SU-DHL-6 (cell line): Measurements from ENCODE around the gene GALNT10.

Source experiments
- H2AFZ ChIP-seq: fragments of 200-600 bp; sonication (generic); 2 replicates; pipeline ENCODE4 v1.6.1; 2014; ENCODE audit warnings: low read depth, mild to moderate bottlenecking, moderate library complexity, mixed read lengths, antibody characterized with exemption, low read length; ENCODE audit not compliant: severe bottlenecking
- H3F3A ChIP-seq: fragments of 200-600 bp; shearing (Covaris generic); 2 replicates; pipeline ENCODE4 v1.6.0; 2016; ENCODE audit warnings: antibody characterized with exemption, mild to moderate bottlenecking; ENCODE audit not compliant: insufficient read depth
- H3K27ac ChIP-seq: fragments of 200-600 bp; sonication (generic); 2 replicates; pipeline ENCODE4 v1.5.1; 2016; ENCODE audit warnings: low read depth, mild to moderate bottlenecking, low read length, moderate library complexity, mixed read lengths
- H3K27me3 ChIP-seq: fragments of 200-600 bp; sonication (generic), shearing (Covaris generic); 2 replicates; pipeline ENCODE4 v1.6.0; 2014; ENCODE audit warnings: mild to moderate bottlenecking, low read length
- H3K36me3 ChIP-seq: fragments of 200-600 bp; sonication (generic); 2 replicates; pipeline ENCODE4 v1.6.1; 2014; ENCODE audit warnings: mild to moderate bottlenecking, low read length, mixed read lengths
- H3K4me2 ChIP-seq: fragments of 300-600, 200-600 bp; shearing (Covaris generic), sonication (generic); 2 replicates; pipeline ENCODE4 v1.6.0; 2014; ENCODE audit warnings: low read length, low read depth, mild to moderate bottlenecking; ENCODE audit not compliant: poor library complexity, severe bottlenecking
- H3K4me3 ChIP-seq: fragments of 200-600 bp; sonication (generic); 2 replicates; pipeline ENCODE4 v1.5.1; 2014; ENCODE audit warnings: antibody characterized with exemption, low read length, mild to moderate bottlenecking, mixed read lengths; ENCODE audit not compliant: insufficient read depth, poor library complexity, severe bottlenecking
- H3K79me2 ChIP-seq: fragments of 200-600 bp; sonication (generic); 2 replicates; pipeline ENCODE4 v1.6.1; 2014; ENCODE audit warnings: mild to moderate bottlenecking, low read length, moderate library complexity; ENCODE audit not compliant: insufficient read depth
- H3K9ac ChIP-seq: fragments of 200-600 bp; sonication (generic); 2 replicates; pipeline ENCODE4 v1.7.0; 2014; ENCODE audit warnings: mild to moderate bottlenecking, low read length
- H3K9me2 ChIP-seq: fragments of 200-600 bp; sonication (generic); replicated peaks from 2 replicates; pipeline ENCODE4 v1.6.1; 2014; ENCODE audit warnings: low read length; ENCODE audit not compliant: insufficient read depth
- H3K9me3 ChIP-seq: fragments of 200-600 bp; sonication (generic); 2 replicates; pipeline ENCODE4 v1.6.1; 2014; ENCODE audit warnings: low read length, mixed read lengths; ENCODE audit not compliant: insufficient read depth
- H4K20me1 ChIP-seq: fragments of 200-600 bp; sonication (generic); 2 replicates; pipeline ENCODE4 v1.6.1; 2014; ENCODE audit warnings: low read depth, mild to moderate bottlenecking, antibody characterized with exemption, low read length, moderate library complexity, mixed read lengths
- EZH2phosphoT487 ChIP-seq: fragments of 200-600 bp; sonication (generic), shearing (Covaris generic); conservative IDR thresholded peaks from 2 replicates; pipeline ENCODE4 v1.6.1; 2018; ENCODE audit warnings: mild to moderate bottlenecking, antibody characterized with exemption, low read length, moderate library complexity, mixed read lengths
- TF ChIP-seq, protein P1 (sequence below): fragments of 200-600 bp; sonication (generic); IDR thresholded peaks from one replicate; pipeline ENCODE4 v1.5.1; 2017; ENCODE audit warnings: antibody characterized with exemption, mild to moderate bottlenecking, low read length, moderate library complexity; ENCODE audit not compliant: insufficient read depth, poor library complexity, severe bottlenecking

The GALNT10 gene

DNA sequence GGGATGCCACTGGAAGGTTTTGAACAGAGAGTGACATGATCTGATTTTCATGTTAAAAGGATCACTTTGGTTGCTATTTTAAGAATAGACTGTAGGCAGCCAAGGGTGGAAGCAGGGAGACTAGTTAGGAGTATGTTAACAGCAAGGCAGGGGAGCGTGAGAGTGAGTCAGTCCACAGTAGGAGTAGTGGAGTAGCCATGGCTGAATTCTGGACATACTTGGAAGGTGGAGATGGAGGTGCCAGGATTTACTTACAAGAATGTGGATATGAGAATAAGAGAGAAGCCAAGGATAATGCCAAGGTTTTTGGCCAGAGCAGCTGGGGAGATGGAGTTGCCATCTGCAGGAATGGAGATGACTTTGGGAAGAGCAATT is 118.8 kb downstream of the GALNT10 start:
- Histone ChIP-seq H3K27ac (no peak overlapping the region), H3F3A (no peaks in the 10 kb centered on the region), H3K9me3 (no peaks in the 10 kb centered on the region), H3K27me3 (no peaks in the 10 kb centered on the region), H4K20me1 (no peaks in the 10 kb centered on the region), H3K4me3 (no peak overlapping the region), H3K9ac (no peak overlapping the region), H3K9me2 (no peaks in the 10 kb centered on the region), H2AFZ (no peak overlapping the region), H3K4me2 (no peak overlapping the region), H3K36me3 (no peaks in the 10 kb centered on the region), H3K79me2 (no peaks in the 10 kb centered on the region)
- no peak for TF ChIP-seq EZH2phosphoT487
- TF ChIP-seq, protein P1, sequence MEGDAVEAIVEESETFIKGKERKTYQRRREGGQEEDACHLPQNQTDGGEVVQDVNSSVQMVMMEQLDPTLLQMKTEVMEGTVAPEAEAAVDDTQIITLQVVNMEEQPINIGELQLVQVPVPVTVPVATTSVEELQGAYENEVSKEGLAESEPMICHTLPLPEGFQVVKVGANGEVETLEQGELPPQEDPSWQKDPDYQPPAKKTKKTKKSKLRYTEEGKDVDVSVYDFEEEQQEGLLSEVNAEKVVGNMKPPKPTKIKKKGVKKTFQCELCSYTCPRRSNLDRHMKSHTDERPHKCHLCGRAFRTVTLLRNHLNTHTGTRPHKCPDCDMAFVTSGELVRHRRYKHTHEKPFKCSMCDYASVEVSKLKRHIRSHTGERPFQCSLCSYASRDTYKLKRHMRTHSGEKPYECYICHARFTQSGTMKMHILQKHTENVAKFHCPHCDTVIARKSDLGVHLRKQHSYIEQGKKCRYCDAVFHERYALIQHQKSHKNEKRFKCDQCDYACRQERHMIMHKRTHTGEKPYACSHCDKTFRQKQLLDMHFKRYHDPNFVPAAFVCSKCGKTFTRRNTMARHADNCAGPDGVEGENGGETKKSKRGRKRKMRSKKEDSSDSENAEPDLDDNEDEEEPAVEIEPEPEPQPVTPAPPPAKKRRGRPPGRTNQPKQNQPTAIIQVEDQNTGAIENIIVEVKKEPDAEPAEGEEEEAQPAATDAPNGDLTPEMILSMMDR = no peak

DNA sequence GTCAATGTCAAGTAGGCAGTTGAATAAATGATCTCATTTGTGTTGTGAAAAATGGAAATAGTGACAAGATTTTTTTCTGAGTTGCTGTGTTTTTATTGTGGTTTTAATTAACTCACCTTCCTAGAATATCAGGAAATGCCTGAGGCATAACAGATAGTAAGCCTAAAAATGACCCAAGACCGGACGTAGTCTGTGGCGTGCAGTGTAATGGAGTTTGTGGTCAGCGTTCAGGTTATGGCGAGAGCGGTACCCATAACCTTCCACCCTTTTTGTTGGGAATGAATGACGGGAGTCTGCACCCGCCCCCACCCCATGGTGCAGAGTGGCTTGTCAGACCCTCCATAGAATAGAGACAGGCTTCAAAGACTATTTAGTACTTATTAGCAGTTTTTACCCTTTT is 119.3 kb downstream of the GALNT10 start:
- H4K20me1 ChIP-seq = no peaks in the 10 kb centered on the region
- H3K9me2 ChIP-seq = no peaks in the 10 kb centered on the region
- no peaks in the 10 kb centered on the region for H3F3A ChIP-seq
- no peak overlapping the region for H3K9ac ChIP-seq
- no peak overlapping the region for H2AFZ ChIP-seq
- H3K27ac ChIP-seq = no peak overlapping the region
- H3K36me3 ChIP-seq = no peaks in the 10 kb centered on the region
- no peaks in the 10 kb centered on the region for H3K27me3 ChIP-seq
- H3K4me3 ChIP-seq = no peak overlapping the region
- TF ChIP-seq, protein P1 = no peak
- TF ChIP-seq EZH2phosphoT487 = no peak
- no peak overlapping the region for H3K4me2 ChIP-seq
- no peaks in the 10 kb centered on the region for H3K9me3 ChIP-seq
- H3K79me2 ChIP-seq = no peaks in the 10 kb centered on the region

DNA sequence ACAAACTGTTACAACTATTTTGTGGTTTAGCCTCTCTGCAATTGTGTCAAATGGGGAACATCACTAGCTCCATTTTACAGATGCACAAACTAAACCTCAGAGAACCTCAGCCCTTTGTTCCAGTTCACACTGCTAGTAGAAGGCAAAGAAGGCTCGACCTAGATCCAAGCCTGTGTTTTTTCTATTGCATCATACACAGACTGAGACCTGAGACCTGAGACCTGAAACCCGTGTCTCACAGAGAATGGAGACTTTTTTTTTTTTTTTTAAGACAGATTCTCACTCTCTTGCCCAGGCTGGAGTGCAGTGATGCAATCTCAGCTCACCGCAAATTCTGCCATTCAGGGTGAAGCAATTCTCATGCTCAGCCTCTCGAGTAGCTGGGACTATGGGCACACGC is 120.8 kb downstream of the GALNT10 start:
- no peak overlapping the region for H3K9ac ChIP-seq
- no peak for TF ChIP-seq EZH2phosphoT487
- TF ChIP-seq, protein P1 = no peak
- no peaks in the 10 kb centered on the region for H3F3A ChIP-seq
- H2AFZ ChIP-seq = no peak overlapping the region
- H3K4me2 ChIP-seq = no peak overlapping the region
- H3K4me3 ChIP-seq = no peak overlapping the region
- H3K36me3 ChIP-seq = no peaks in the 10 kb centered on the region
- no peaks in the 10 kb centered on the region for H3K27me3 ChIP-seq
- H3K27ac ChIP-seq = no peak overlapping the region
- H3K9me2 ChIP-seq = no peaks in the 10 kb centered on the region
- no peaks in the 10 kb centered on the region for H3K79me2 ChIP-seq
- no peaks in the 10 kb centered on the region for H3K9me3 ChIP-seq
- H4K20me1 ChIP-seq = no peaks in the 10 kb centered on the region

DNA sequence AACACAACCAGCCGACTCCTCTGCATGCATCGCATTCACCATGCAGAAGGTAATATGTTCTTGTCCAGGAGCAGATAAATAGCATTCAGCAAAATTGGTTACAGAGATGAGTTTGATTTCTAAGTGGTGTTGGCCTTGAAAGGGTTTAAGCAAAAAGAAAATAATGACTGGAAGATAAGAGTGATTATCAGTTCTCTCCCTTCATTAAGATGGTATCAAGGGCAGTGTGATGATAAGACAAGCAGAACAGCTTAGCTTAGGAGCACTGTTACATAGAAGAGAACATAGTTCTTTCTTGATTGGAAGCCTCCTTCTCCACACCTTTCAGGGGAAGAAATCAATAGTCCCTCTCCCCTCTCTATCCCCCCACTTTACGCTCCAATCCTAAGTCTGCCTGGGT is 121.5 kb downstream of the GALNT10 start:
- no peaks in the 10 kb centered on the region for H3K9me3 ChIP-seq
- no peaks in the 10 kb centered on the region for H3K27me3 ChIP-seq
- no peak overlapping the region for H3K4me3 ChIP-seq
- H3K9ac ChIP-seq = no peak overlapping the region
- no peak for TF ChIP-seq EZH2phosphoT487
- TF ChIP-seq, protein P1 = no peak
- no peak overlapping the region for H3K4me2 ChIP-seq
- no peak overlapping the region for H3K27ac ChIP-seq
- H3K79me2 ChIP-seq = no peaks in the 10 kb centered on the region
- H4K20me1 ChIP-seq = no peaks in the 10 kb centered on the region
- H2AFZ ChIP-seq = no peak overlapping the region
- H3F3A ChIP-seq = no peaks in the 10 kb centered on the region
- no peaks in the 10 kb centered on the region for H3K36me3 ChIP-seq
- no peaks in the 10 kb centered on the region for H3K9me2 ChIP-seq
